GM12878 (cell line): Measurements from ENCODE around the gene AFG1L. TPM values are rescaled to one million over a fixed set of nuclear protein-coding genes. Genes with fewer than 3 reads are reported as not detected.

ENCODE experiments used
- ATAC-seq: fragments of 200-7000 bp; cut with Tn5 transposase; 3 replicates; pipeline ENCODE4 v1.9.1; 2020; ENCODE audit warnings: mild to moderate bottlenecking, moderate library complexity
- BruUV-seq: library from RNA; stranded (reverse); fragments of 400-500 nt; replicated peaks from 2 replicates; lab custom pipeline; 2021; lab: Mats Ljungman, UMichigan
- CTCF ChIA-PET: fragments of 300-600 bp; sonication (Branson Sonifier 250); formaldehyde crosslinking; extraction: SDS; loops from one replicate; lab custom pipeline; 2021; ENCODE audit warnings: inconsistent platforms; lab: Yijun Ruan, JAX
- POLR2A ChIA-PET: fragments of 350-600 bp; formaldehyde crosslinking; extraction: SDS; loops from one replicate; lab custom pipeline; 2021; ENCODE audit warnings: inconsistent platforms; lab: Charles Lee
- RAD21 ChIA-PET: fragments of 300-600 bp; sonication (Branson Sonifier 250); formaldehyde crosslinking; loops from one replicate; lab custom pipeline; 2023; ENCODE audit warnings: antibody characterized with exemption; ENCODE audit not compliant: unreplicated experiment; lab: Charles Lee
- SMC1A ChIA-PET: fragments of 300-600 bp; sonication (Branson Sonifier 250); formaldehyde crosslinking; loops from one replicate; lab custom pipeline; 2023; ENCODE audit not compliant: unreplicated experiment, uncharacterized antibody; lab: Charles Lee
- DNase-seq: peaks from one replicate; pipeline ENCODE4 v3.0.0-alpha.2; 2011; ENCODE audit warnings: low read depth, low spot score
- FAIRE-seq: peaks from 3 replicates; lab custom pipeline; 2011; peaks lifted over from hg19 to GRCh38; lab: Jason Lieb, UNC
- H2AFZ ChIP-seq: 2 replicates; pipeline ENCODE4 v1.6.0; 2011; ENCODE audit warnings: low read depth, low read length, control low read depth; ENCODE audit not compliant: control insufficient read depth
- H3K27ac ChIP-seq: 2 replicates; pipeline ENCODE4 v1.5.1; 2011; ENCODE audit warnings: control low read depth; ENCODE audit not compliant: control insufficient read depth, insufficient read depth
- H3K27me3 ChIP-seq, 2 experiments: replicated peaks in 1 of 2; 2 replicates each; pipeline versions ENCODE4 v1.6.0 to v1.6.1; 2011; ENCODE audit warnings: low read length in 1 of 2; ENCODE audit not compliant: control insufficient read depth in 2 of 2, insufficient read depth in 2 of 2
- H3K36me3 ChIP-seq, 2 experiments: 2 replicates each; pipeline ENCODE4 v1.5.1; 2011; ENCODE audit warnings: low read length in 1 of 2; ENCODE audit not compliant: control insufficient read depth in 2 of 2, insufficient read depth in 2 of 2
- H3K4me1 ChIP-seq: 2 replicates; pipeline ENCODE4 v1.6.1; 2011; ENCODE audit warnings: mild to moderate bottlenecking, low read length, moderate library complexity, mixed read lengths; ENCODE audit not compliant: control insufficient read depth, insufficient read depth
- H3K4me2 ChIP-seq: 2 replicates; pipeline ENCODE4 v1.6.0; 2011; ENCODE audit warnings: control low read depth; ENCODE audit not compliant: control insufficient read depth, insufficient read depth
- H3K4me3 ChIP-seq: fragments of 200-600 bp; sonication (generic); 2 replicates; pipeline ENCODE4 v1.5.1; 2016
- H3K79me2 ChIP-seq: 2 replicates; pipeline ENCODE4 v1.6.0; 2011; ENCODE audit warnings: low read length; ENCODE audit not compliant: control insufficient read depth, insufficient read depth
- H3K9ac ChIP-seq: 2 replicates; pipeline ENCODE4 v1.8.0; 2011; ENCODE audit warnings: low read length, control low read depth, mixed read lengths; ENCODE audit not compliant: control insufficient read depth, insufficient read depth
- H3K9me3 ChIP-seq: replicated peaks from 3 replicates; pipeline ENCODE4 v1.5.1; 2011; ENCODE audit warnings: mild to moderate bottlenecking, low read length; ENCODE audit not compliant: control insufficient read depth, insufficient read depth
- H4K20me1 ChIP-seq: 2 replicates; pipeline ENCODE4 v1.6.0; 2011; ENCODE audit not compliant: control insufficient read depth, insufficient read depth
- ATF7 ChIP-seq: fragments of 450-650 bp; IDR thresholded peaks from 2 replicates; pipeline ENCODE4 v1.6.1; 2016; ENCODE audit warnings: low read depth, mild to moderate bottlenecking
- BACH1 ChIP-seq: fragments of 450-650 bp; IDR thresholded peaks from 2 replicates; pipeline ENCODE4 v1.6.1; 2017; ENCODE audit warnings: mild to moderate bottlenecking, borderline replicate concordance
- CEBPB ChIP-seq, 2 experiments: fragments of 150-350 bp in 1 of 2; IDR thresholded peaks; 2 replicates each; pipeline ENCODE4 v1.6.1; 2012 to 2014; ENCODE audit warnings: low read depth in 2 of 2, low read length in 2 of 2, borderline replicate concordance in 1 of 2, inconsistent platforms in 1 of 2
- CREB1 ChIP-seq: IDR thresholded peaks from 2 replicates; pipeline ENCODE4 v1.6.1; 2012; ENCODE audit warnings: low read depth, mild to moderate bottlenecking, inconsistent platforms
- FOXM1 ChIP-seq: IDR thresholded peaks from 2 replicates; pipeline ENCODE4 v1.6.1; 2012; ENCODE audit warnings: low read depth, mild to moderate bottlenecking, inconsistent platforms, low read length, moderate library complexity
- GABPA ChIP-seq: IDR thresholded peaks from 2 replicates; pipeline ENCODE4 v1.6.1; 2014; ENCODE audit warnings: antibody characterized with exemption, low read depth, mild to moderate bottlenecking, inconsistent platforms
- IKZF2 ChIP-seq, 2 experiments: fragments of 450-650 bp; IDR thresholded peaks; 2 replicates each; pipeline ENCODE4 v1.6.1; 2017; ENCODE audit warnings: mild to moderate bottlenecking in 2 of 2, moderate library complexity in 2 of 2
- NFYB ChIP-seq: IDR thresholded peaks from 2 replicates; pipeline ENCODE4 v1.6.1; 2011; ENCODE audit warnings: low read depth, mild to moderate bottlenecking, low read length, improper control_type of control experiment, moderate library complexity; ENCODE audit not compliant: insufficient read depth
- RAD51 ChIP-seq: fragments of 450-650 bp; IDR thresholded peaks from 2 replicates; pipeline ENCODE4 v1.6.1; 2016; ENCODE audit warnings: moderate library complexity, mild to moderate bottlenecking, inconsistent platforms
- SIX5 ChIP-seq: IDR thresholded peaks from 2 replicates; pipeline ENCODE4 v1.6.1; 2011; ENCODE audit warnings: mild to moderate bottlenecking, low read depth, low read length, moderate library complexity; ENCODE audit not compliant: severe bottlenecking
- SMARCA5 ChIP-seq: fragments of 450-650 bp; IDR thresholded peaks from 2 replicates; pipeline ENCODE4 v1.6.1; 2017; ENCODE audit warnings: mild to moderate bottlenecking
- SRF ChIP-seq, 2 experiments: IDR thresholded peaks; 2 replicates each; pipeline ENCODE4 v1.6.1; 2011; ENCODE audit warnings: low read depth in 2 of 2, low read length in 2 of 2, mild to moderate bottlenecking in 1 of 2, moderate library complexity in 1 of 2
- ZBED1 ChIP-seq: IDR thresholded peaks from 2 replicates; pipeline ENCODE4 v1.6.1; 2016; ENCODE audit warnings: borderline replicate concordance
- WGBS: methylation state at CpG from one replicate; pipeline ENCODE4 v1.1.6; 2016; ENCODE audit warnings: low lambda C conversion rate; ENCODE audit not compliant: insufficient replicate concordance, insufficient coverage; ENCODE audit errors: missing lambda C conversion rate; 5-methylcytosine and 5-hydroxymethylcytosine counted together
- in situ Hi-C: fragments of 300-500 bp; cut with MboI; formaldehyde crosslinking; loops from 9 replicates; pipeline ENCODE4 v1.14.3; 2018; ENCODE audit warnings: mixed read lengths
- intact Hi-C: fragments of 100-400 bp; cut with micrococcal nuclease; formaldehyde crosslinking; loops from one replicate; pipeline ENCODE4 v1.14.2; 2022; ENCODE audit not compliant: unreplicated experiment
- polyA plus RNA-seq, 11 experiments: library from polyadenylated mRNA; depleted of rRNA in 4 of 11; unstranded in 6 of 11; stranded (reverse) in 5 of 11; fragments of >200 nt; fragmentation: Nextera tagmentation in 4 of 11; fragmentation: Illumina TruSeq in 1 of 11; extraction: Ambion mirVana in 4 of 11; extraction: Trizol in 1 of 11; gene quantifications; 1 replicate in 1 of 11; 2 replicates in 10 of 11; pipeline versions ENCODE4 v1.2.1 to v1.2.3, GENCODE V29; 2011 to 2016; ENCODE audit warnings: inconsistent platforms in 2 of 11, missing spikeins in 2 of 11, low read depth in 1 of 11
- total RNA-seq, 4 experiments: library from RNA; depleted of rRNA in 3 of 4; stranded (reverse); fragments of >200 nt in 3 of 4; fragmentation: Illumina TruSeq in 1 of 4; extraction: Trizol in 1 of 4; gene quantifications; 2 replicates each; pipeline versions ENCODE4 v1.2.1 to v1.2.3, GENCODE V29; 2013 to 2021
- TF ChIP-seq, protein P1 (sequence below): fragments of 450-650 bp; formaldehyde crosslinking; IDR thresholded peaks from 2 replicates; pipeline ENCODE4 v1.5.0; 2022; ENCODE audit warnings: mild to moderate bottlenecking, missing genetic modification characterization
- TF ChIP-seq, protein P2 (sequence below): fragments of 450-650 bp; IDR thresholded peaks from 2 replicates; pipeline ENCODE4 v1.6.1; 2016; ENCODE audit warnings: mild to moderate bottlenecking

AFG1L gene
- total and polyA plus RNA-seq, 10 of the 15 experiments (the other 5 are each of a cell fraction or from before 2014, with no cell fraction given) = 2.3 to 9.0 (median 4.3) TPM

DNA sequence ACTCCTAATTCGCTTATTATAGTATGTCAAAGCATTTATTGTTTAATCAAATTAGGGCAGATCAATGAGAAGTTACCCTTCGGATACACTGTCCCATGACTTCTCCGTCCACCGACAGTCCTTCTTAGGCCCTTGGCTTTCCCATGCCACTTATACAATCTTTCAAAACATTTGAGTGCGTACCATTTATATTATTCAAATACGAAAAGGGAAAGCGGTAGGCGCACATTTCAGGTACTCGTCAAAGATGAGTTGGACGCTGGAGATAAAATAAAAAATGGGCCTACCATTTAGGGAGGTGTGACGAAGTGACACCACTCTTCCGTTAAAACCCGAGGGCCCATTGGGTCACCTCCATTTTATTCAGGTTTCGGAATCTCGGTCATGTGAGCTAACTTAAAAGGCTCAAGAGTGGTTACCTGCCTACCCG is 542 bp upstream of the AFG1L start:
- H3K9me3 ChIP-seq = no peaks in the 10 kb centered on the region
- H3K4me3 ChIP-seq = peak overlapping the region; percentile 76
- peak overlapping the region; percentile 99 for H2AFZ ChIP-seq
- 23% methylated on average over 16 of the region's 16 CpGs for WGBS
- RAD21 ChIA-PET = interaction anchor here (5.6 kb wide), 1 partner anchor 34 kb away, joined by 27 read pairs; the partner anchor contains the start of gene SNX3
- intact Hi-C loops (loop anchor here (2.0 kb wide), 1 partner anchor 54 kb away; no protein-coding TSS in a partner anchor), in situ Hi-C loops (no loop called here)
- peak overlapping the region; percentile 92 for H3K4me2 ChIP-seq
- SMC1A ChIA-PET = interaction anchor here (0.9 to 2.5 kb wide), 6 partner anchors 9 to 198 kb away, joined by 3 to 9 read pairs (median 4); partner anchors contain the start of gene SNX3
- CTCF ChIA-PET = interaction anchor here (0.6 to 0.9 kb wide), 3 partner anchors 37 to 48 kb away, joined by 3 read pairs; no protein-coding TSS in a partner anchor
- TSS peak; percentile 99 for BruUV-seq
- peak overlapping the region; percentile 99 for H3K27ac ChIP-seq
- FAIRE-seq (no peak), ATAC-seq (peak; percentile 56), DNase-seq (no peak)
- H3K27me3 ChIP-seq = no peaks in the 10 kb centered on the region
- POLR2A ChIA-PET = interaction anchor here (1.2 to 4.9 kb wide), 3 partner anchors 9 to 34 kb away, joined by 3 to 34 read pairs (median 8); partner anchors contain the start of gene SNX3
- peak overlapping the region; percentile 99 for H3K9ac ChIP-seq
- no peaks in the 10 kb centered on the region; the same call in 1 of the 2 replicates for H3K4me1 ChIP-seq
- TF ChIP-seq ATF7 (peak; percentile 51; the same call in 1 of the 2 replicates), RAD51 (peak; percentile 72), CREB1 (peak; percentile 69; the same call in 1 of the 2 replicates), SRF (IDR thresholded peaks at IDR 0.05; ENCODE audit: low read depth in 2 of 2, low read length in 2 of 2) (peak; percentile 41 to 89; a peak in 3 of 4 replicates), BACH1 (no peak), ZBED1 (no peak), CEBPB (IDR thresholded peaks at IDR 0.05; ENCODE audit: borderline replicate concordance in 1 of 2, low read depth in 2 of 2, low read length in 2 of 2) (no peak), IKZF2 (IDR thresholded peaks at IDR 0.05) (no peak), SIX5 (no peak), SMARCA5 (no peak), GABPA (no peak), FOXM1 (no peak), NFYB (no peak)
- TF ChIP-seq, protein P1, sequence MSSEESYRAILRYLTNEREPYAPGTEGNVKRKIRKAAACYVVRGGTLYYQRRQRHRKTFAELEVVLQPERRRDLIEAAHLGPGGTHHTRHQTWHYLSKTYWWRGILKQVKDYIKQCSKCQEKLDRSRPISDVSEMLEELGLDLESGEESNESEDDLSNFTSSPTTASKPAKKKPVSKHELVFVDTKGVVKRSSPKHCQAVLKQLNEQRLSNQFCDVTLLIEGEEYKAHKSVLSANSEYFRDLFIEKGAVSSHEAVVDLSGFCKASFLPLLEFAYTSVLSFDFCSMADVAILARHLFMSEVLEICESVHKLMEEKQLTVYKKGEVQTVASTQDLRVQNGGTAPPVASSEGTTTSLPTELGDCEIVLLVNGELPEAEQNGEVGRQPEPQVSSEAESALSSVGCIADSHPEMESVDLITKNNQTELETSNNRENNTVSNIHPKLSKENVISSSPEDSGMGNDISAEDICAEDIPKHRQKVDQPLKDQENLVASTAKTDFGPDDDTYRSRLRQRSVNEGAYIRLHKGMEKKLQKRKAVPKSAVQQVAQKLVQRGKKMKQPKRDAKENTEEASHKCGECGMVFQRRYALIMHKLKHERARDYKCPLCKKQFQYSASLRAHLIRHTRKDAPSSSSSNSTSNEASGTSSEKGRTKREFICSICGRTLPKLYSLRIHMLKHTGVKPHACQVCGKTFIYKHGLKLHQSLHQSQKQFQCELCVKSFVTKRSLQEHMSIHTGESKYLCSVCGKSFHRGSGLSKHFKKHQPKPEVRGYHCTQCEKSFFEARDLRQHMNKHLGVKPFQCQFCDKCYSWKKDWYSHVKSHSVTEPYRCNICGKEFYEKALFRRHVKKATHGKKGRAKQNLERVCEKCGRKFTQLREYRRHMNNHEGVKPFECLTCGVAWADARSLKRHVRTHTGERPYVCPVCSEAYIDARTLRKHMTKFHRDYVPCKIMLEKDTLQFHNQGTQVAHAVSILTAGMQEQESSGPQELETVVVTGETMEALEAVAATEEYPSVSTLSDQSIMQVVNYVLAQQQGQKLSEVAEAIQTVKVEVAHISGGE (CRISPR knock-in tag) = no peak
- TF ChIP-seq, protein P2, sequence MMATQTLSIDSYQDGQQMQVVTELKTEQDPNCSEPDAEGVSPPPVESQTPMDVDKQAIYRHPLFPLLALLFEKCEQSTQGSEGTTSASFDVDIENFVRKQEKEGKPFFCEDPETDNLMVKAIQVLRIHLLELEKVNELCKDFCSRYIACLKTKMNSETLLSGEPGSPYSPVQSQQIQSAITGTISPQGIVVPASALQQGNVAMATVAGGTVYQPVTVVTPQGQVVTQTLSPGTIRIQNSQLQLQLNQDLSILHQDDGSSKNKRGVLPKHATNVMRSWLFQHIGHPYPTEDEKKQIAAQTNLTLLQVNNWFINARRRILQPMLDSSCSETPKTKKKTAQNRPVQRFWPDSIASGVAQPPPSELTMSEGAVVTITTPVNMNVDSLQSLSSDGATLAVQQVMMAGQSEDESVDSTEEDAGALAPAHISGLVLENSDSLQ = no peak
- H3K79me2 ChIP-seq = peaks cover 17% of the 10 kb centered on the region
- H3K36me3 ChIP-seq = no peaks in the 10 kb centered on the region
- H4K20me1 ChIP-seq = no peaks in the 10 kb centered on the region
